HepG2 (cell line): Measurements from ENCODE around the gene DGAT2. TPM values are rescaled to one million over a fixed set of nuclear protein-coding genes. Genes with fewer than 3 reads are reported as not detected.

ENCODE experiments used
- ATRX ChIP-seq: sonication (generic); formaldehyde crosslinking; IDR thresholded peaks from 2 replicates; pipeline ENCODE4 v1.4.0; 2020; ENCODE audit warnings: missing genetic modification reagents, borderline replicate concordance
- CBX2 ChIP-seq, 2 experiments: fragments of 200-600 bp in 1 of 2; sonication (generic); formaldehyde crosslinking in 1 of 2; IDR thresholded peaks; 2 replicates each; pipeline versions ENCODE4 v1.7.0 to v1.8.1; 2018 to 2022; ENCODE audit warnings: low read depth in 2 of 2, low read length in 1 of 2, mild to moderate bottlenecking in 1 of 2, missing genetic modification reagents in 1 of 2
- CCAR2 ChIP-seq: fragments of 200-400 bp; formaldehyde crosslinking; optimal IDR thresholded peaks from 2 replicates; pipeline ENCODE3; 2018; ENCODE audit warnings: low read depth, mild to moderate bottlenecking, low read length, moderate library complexity
- CEBPB ChIP-seq: IDR thresholded peaks from 2 replicates; pipeline ENCODE4 v1.6.1; 2011; ENCODE audit warnings: low read depth, low read length, improper control_type of control experiment, borderline replicate concordance
- DR1 ChIP-seq: sonication (generic); formaldehyde crosslinking; IDR thresholded peaks from 2 replicates; pipeline ENCODE4 v1.8.0; 2021; ENCODE audit warnings: mild to moderate bottlenecking, missing genetic modification reagents, inconsistent platforms
- ESRRA ChIP-seq: sonication (generic); formaldehyde crosslinking; IDR thresholded peaks from 2 replicates; pipeline ENCODE4 v1.5.1; 2020; ENCODE audit warnings: mild to moderate bottlenecking, low read depth, missing genetic modification reagents
- KLF15 ChIP-seq: sonication (generic); formaldehyde crosslinking; IDR thresholded peaks from 2 replicates; pipeline ENCODE4 v1.8.1; 2023; ENCODE audit warnings: borderline replicate concordance, mild to moderate bottlenecking, inconsistent platforms, missing genetic modification reagents, mixed read lengths
- MAZ ChIP-seq, 2 experiments: sonication (generic) in 1 of 2; formaldehyde crosslinking in 1 of 2; IDR thresholded peaks; 2 replicates each; pipeline versions ENCODE4 v1.5.0 to v1.6.1; 2012 to 2020; ENCODE audit warnings: low read depth in 2 of 2, mild to moderate bottlenecking in 2 of 2, borderline replicate concordance in 1 of 2, improper control_type of control experiment in 1 of 2, low read length in 1 of 2, missing genetic modification reagents in 1 of 2, moderate library complexity in 1 of 2
- NFKB2 ChIP-seq: sonication (generic); formaldehyde crosslinking; IDR thresholded peaks from 2 replicates; pipeline ENCODE4 v1.4.0; 2020; ENCODE audit warnings: missing genetic modification reagents, borderline replicate concordance
- NR3C1 ChIP-seq: sonication (generic); formaldehyde crosslinking; IDR thresholded peaks from 2 replicates; pipeline ENCODE4 v1.4.0; 2020; ENCODE audit warnings: missing genetic modification reagents
- YEATS2 ChIP-seq: sonication (generic); formaldehyde crosslinking; IDR thresholded peaks from 2 replicates; pipeline ENCODE4 v1.4.0; 2020; ENCODE audit warnings: missing genetic modification reagents, borderline replicate concordance
- ZBTB21 ChIP-seq: sonication (generic); formaldehyde crosslinking; IDR thresholded peaks from 2 replicates; pipeline ENCODE4 v1.4.0; 2020; ENCODE audit warnings: missing genetic modification reagents
- ZFP36L2 ChIP-seq: sonication (generic); formaldehyde crosslinking; IDR thresholded peaks from 2 replicates; pipeline ENCODE4 v1.4.0; 2020; ENCODE audit warnings: missing genetic modification reagents
- ZNF550 ChIP-seq: sonication (generic); formaldehyde crosslinking; IDR thresholded peaks from 2 replicates; pipeline ENCODE4 v1.4.0; 2020; ENCODE audit warnings: mild to moderate bottlenecking, missing genetic modification reagents, borderline replicate concordance
- ZNF589 ChIP-seq: sonication (generic); formaldehyde crosslinking; conservative IDR thresholded peaks from 2 replicates; pipeline ENCODE4 v1.8.0; 2022; ENCODE audit warnings: mild to moderate bottlenecking, moderate library complexity, missing genetic modification reagents
- ZNF615 ChIP-seq: sonication (generic); formaldehyde crosslinking; IDR thresholded peaks from 2 replicates; pipeline ENCODE4 v1.5.0; 2020; ENCODE audit warnings: mild to moderate bottlenecking, missing genetic modification reagents, borderline replicate concordance
- ZNF7 ChIP-seq: IDR thresholded peaks from 2 replicates; pipeline ENCODE4 v1.6.1; 2016; ENCODE audit warnings: missing biosample characterization, missing genetic modification reagents
- ZNF768 ChIP-seq: sonication (generic); formaldehyde crosslinking; IDR thresholded peaks from 2 replicates; pipeline ENCODE4 v1.4.0; 2020; ENCODE audit warnings: missing genetic modification reagents
- ZNF782 ChIP-seq: sonication (generic); formaldehyde crosslinking; IDR thresholded peaks from 2 replicates; pipeline ENCODE4 v1.4.0; 2020; ENCODE audit warnings: missing genetic modification reagents, mild to moderate bottlenecking, borderline replicate concordance
- polyA plus RNA-seq, 8 experiments: library from polyadenylated mRNA; depleted of rRNA in 3 of 8; stranded (reverse) in 7 of 8; unstranded in 1 of 8; fragments of >200 nt; fragmentation: Illumina TruSeq in 4 of 8; extraction: Trizol in 4 of 8; gene quantifications; 2 replicates each; pipeline versions ENCODE4 v1.2.1 to v1.2.3, GENCODE V29; 2011 to 2016; ENCODE audit warnings: low read depth in 4 of 8, missing spikeins in 1 of 8, mixed read lengths in 1 of 8; ENCODE audit not compliant: insufficient read depth in 1 of 8
- total RNA-seq, 5 experiments: library from RNA; depleted of rRNA; stranded (reverse); fragments of >200 nt; fragmentation: Illumina TruSeq; extraction: Trizol; gene quantifications; 2 replicates each; pipeline ENCODE4 v1.2.3, GENCODE V29; 2016; ENCODE audit warnings: low read depth in 1 of 5
- TF ChIP-seq, protein P1 (sequence below): sonication (generic); formaldehyde crosslinking; IDR thresholded peaks from 2 replicates; pipeline ENCODE4 v1.9.0; 2021; ENCODE audit warnings: mild to moderate bottlenecking, missing genetic modification reagents
- TF ChIP-seq, protein P2 (sequence below): sonication (generic); formaldehyde crosslinking; IDR thresholded peaks from 2 replicates; pipeline ENCODE4 v1.4.0; 2020; ENCODE audit warnings: missing genetic modification reagents

Gene DGAT2
- total and polyA plus RNA-seq, 2 of the 13 experiments (the other 11 are each of a cell fraction or from before 2014, with no cell fraction given), result 39.0 to 65.6 TPM

DNA sequence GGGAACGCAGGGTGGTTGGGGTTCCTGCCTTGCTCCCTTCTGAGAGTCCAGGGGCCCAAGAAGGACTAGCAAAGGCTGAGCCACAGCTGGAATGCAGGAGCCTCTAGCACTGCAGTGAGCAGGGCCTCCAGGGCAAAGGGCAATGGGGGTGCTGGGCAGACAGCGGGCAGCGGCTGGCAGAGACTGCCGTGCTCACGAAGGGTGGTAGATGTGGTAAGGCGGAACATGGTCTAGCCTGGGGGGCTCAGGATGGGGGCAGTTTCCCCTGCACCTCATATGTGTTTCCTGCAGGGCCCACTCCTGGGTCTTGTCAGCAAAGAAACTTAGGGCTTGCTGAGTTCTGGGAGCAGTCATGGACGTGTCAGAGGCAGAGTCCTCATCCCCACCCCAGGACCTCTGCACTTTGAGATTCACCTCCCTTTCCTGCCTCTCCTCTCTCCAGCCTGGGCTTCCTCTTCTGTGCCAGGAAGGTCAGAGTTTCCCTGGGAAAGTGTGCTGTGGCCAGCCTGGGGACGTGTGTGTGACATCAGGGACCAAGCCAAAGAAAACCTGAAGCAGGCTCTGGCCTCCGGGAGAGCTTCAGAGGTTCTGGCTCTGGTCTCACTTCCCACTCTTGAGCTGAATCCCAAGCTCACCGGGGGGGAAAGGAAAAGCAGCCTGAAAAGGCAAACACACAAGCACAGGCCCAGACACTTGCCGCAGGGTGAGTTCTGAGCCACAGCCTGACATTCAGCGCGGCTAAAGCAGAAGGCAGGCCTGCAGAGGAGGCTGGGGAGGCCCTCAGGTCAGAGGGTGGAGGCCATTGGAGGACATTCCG, 46.5 kb upstream of the DGAT2 start (continued):
- TF ChIP-seq, protein P1, sequence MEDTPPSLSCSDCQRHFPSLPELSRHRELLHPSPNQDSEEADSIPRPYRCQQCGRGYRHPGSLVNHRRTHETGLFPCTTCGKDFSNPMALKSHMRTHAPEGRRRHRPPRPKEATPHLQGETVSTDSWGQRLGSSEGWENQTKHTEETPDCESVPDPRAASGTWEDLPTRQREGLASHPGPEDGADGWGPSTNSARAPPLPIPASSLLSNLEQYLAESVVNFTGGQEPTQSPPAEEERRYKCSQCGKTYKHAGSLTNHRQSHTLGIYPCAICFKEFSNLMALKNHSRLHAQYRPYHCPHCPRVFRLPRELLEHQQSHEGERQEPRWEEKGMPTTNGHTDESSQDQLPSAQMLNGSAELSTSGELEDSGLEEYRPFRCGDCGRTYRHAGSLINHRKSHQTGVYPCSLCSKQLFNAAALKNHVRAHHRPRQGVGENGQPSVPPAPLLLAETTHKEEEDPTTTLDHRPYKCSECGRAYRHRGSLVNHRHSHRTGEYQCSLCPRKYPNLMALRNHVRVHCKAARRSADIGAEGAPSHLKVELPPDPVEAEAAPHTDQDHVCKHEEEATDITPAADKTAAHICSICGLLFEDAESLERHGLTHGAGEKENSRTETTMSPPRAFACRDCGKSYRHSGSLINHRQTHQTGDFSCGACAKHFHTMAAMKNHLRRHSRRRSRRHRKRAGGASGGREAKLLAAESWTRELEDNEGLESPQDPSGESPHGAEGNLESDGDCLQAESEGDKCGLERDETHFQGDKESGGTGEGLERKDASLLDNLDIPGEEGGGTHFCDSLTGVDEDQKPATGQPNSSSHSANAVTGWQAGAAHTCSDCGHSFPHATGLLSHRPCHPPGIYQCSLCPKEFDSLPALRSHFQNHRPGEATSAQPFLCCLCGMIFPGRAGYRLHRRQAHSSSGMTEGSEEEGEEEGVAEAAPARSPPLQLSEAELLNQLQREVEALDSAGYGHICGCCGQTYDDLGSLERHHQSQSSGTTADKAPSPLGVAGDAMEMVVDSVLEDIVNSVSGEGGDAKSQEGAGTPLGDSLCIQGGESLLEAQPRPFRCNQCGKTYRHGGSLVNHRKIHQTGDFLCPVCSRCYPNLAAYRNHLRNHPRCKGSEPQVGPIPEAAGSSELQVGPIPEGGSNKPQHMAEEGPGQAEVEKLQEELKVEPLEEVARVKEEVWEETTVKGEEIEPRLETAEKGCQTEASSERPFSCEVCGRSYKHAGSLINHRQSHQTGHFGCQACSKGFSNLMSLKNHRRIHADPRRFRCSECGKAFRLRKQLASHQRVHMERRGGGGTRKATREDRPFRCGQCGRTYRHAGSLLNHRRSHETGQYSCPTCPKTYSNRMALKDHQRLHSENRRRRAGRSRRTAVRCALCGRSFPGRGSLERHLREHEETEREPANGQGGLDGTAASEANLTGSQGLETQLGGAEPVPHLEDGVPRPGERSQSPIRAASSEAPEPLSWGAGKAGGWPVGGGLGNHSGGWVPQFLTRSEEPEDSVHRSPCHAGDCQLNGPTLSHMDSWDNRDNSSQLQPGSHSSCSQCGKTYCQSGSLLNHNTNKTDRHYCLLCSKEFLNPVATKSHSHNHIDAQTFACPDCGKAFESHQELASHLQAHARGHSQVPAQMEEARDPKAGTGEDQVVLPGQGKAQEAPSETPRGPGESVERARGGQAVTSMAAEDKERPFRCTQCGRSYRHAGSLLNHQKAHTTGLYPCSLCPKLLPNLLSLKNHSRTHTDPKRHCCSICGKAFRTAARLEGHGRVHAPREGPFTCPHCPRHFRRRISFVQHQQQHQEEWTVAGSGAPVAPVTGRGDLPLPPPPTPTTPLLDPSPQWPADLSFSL (CRISPR knock-in tag), result no peak
- TF ChIP-seq CEBPB, result no peak
- TF ChIP-seq CCAR2, result no peak
- peak; percentile 77 for TF ChIP-seq ESRRA (CRISPR knock-in tag)
- no peak for TF ChIP-seq ZNF550 (CRISPR knock-in tag)
- no peak for TF ChIP-seq ATRX (CRISPR knock-in tag)
- no peak for TF ChIP-seq YEATS2 (CRISPR knock-in tag)
- TF ChIP-seq KLF15 (CRISPR knock-in tag), result no peak
- no peak for TF ChIP-seq ZNF7
- TF ChIP-seq NR3C1 (CRISPR knock-in tag), result no peak
- 0 out of 2 replicates have a peak, but pooled peaks have one; percentile 29 for TF ChIP-seq DR1 (CRISPR knock-in tag)
- TF ChIP-seq ZNF782 (CRISPR knock-in tag), result 0 out of 2 replicates have a peak, but pooled peaks have one; percentile 54
- TF ChIP-seq, protein P2, sequence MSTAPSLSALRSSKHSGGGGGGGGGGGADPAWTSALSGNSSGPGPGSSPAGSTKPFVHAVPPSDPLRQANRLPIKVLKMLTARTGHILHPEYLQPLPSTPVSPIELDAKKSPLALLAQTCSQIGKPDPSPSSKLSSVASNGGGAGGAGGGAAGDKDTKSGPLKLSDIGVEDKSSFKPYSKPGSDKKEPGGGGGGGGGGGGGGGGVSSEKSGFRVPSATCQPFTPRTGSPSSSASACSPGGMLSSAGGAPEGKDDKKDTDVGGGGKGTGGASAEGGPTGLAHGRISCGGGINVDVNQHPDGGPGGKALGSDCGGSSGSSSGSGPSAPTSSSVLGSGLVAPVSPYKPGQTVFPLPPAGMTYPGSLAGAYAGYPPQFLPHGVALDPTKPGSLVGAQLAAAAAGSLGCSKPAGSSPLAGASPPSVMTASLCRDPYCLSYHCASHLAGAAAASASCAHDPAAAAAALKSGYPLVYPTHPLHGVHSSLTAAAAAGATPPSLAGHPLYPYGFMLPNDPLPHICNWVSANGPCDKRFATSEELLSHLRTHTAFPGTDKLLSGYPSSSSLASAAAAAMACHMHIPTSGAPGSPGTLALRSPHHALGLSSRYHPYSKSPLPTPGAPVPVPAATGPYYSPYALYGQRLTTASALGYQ (CRISPR knock-in tag), result no peak
- TF ChIP-seq ZFP36L2 (CRISPR knock-in tag), result no peak
- peak; percentile 47; the same call in 1 of the 2 replicates for TF ChIP-seq ZNF768 (CRISPR knock-in tag)
- no peak for TF ChIP-seq ZNF615 (CRISPR knock-in tag)
- no peak for TF ChIP-seq ZBTB21 (CRISPR knock-in tag)
- 0 out of 2 replicates have a peak, but pooled peaks have one; percentile 31 for TF ChIP-seq NFKB2 (CRISPR knock-in tag)
- TF ChIP-seq CBX2 (IDR thresholded peaks at IDR 0.05; ENCODE audit: low read depth, low read length), result no peak
- TF ChIP-seq CBX2 (CRISPR knock-in tag; IDR thresholded peaks at IDR 0.05; ENCODE audit: low read depth), result no peak
- no peak for TF ChIP-seq MAZ (IDR thresholded peaks at IDR 0.05; ENCODE audit: borderline replicate concordance, low read depth, low read length)
- peak; percentile 43; the same call in 1 of the 2 replicates for TF ChIP-seq MAZ (CRISPR knock-in tag; IDR thresholded peaks at IDR 0.05; ENCODE audit: low read depth)
- no peak for TF ChIP-seq ZNF589 (CRISPR knock-in tag)
